Upper lobe of left lung (tissue), 6 donors: ENCODE measurements around the gene APMAP. TPM values are rescaled to one million over a fixed set of nuclear protein-coding genes. Genes with fewer than 3 reads are reported as not detected.
"Not testable (repeated sequence)": the region's sequence is repeated elsewhere in the genome, so short reads cannot be mapped to it uniquely, and the experiment has no call there.

Experiments
- ATAC-seq, 2 donors: fragments of 200-7000 bp; cut with Tn5 transposase; one replicate each; pipeline ENCODE4 v1.9.1; 2022; ENCODE audit warnings: mild to moderate bottlenecking in 2 of 2, moderate library complexity in 2 of 2; ENCODE audit not compliant: low FRiP score in 2 of 2
- DNase-seq, 2 donors: peaks; one replicate each; pipeline ENCODE4 v3.0.0-alpha.2; 2019 to 2020
- H3K27ac ChIP-seq, 4 donors: fragments of 200-600 bp; sonication (generic); one replicate each; pipeline ENCODE4 v1.5.1; 2016 to 2019
- H3K27me3 ChIP-seq, 4 donors: fragments of 200-600 bp; sonication (generic); one replicate each; pipeline ENCODE4 v1.5.1; 2017 to 2019
- H3K36me3 ChIP-seq, 4 donors: fragments of 200-600 bp; sonication (generic); one replicate each; pipeline ENCODE4 v1.5.1; 2016 to 2019
- H3K4me1 ChIP-seq, 4 donors: fragments of 200-600 bp; sonication (generic); one replicate each; pipeline ENCODE4 v1.5.1; 2018 to 2019
- H3K4me3 ChIP-seq, 4 donors: fragments of 200-600 bp; sonication (generic); one replicate each; pipeline ENCODE4 v1.5.1; 2017 to 2019; ENCODE audit warnings: mild to moderate bottlenecking in 2 of 4, moderate library complexity in 1 of 4
- H3K9me3 ChIP-seq, 4 donors: fragments of 200-600 bp; sonication (generic); one replicate each; pipeline ENCODE4 v1.5.1; 2018 to 2019
- EP300 ChIP-seq, 4 donors: sonication (generic); formaldehyde crosslinking; IDR thresholded peaks; one replicate each; pipeline ENCODE4 v1.5.1; 2017; ENCODE audit warnings: antibody characterized with exemption in 4 of 4, control low read depth in 2 of 4
- POLR2A ChIP-seq, 4 donors: fragments of 450-650 bp; IDR thresholded peaks; one replicate each; pipeline ENCODE4 v1.5.1; 2016 to 2017; ENCODE audit warnings: antibody characterized with exemption in 4 of 4, mild to moderate bottlenecking in 2 of 4
- POLR2AphosphoS5 ChIP-seq, 2 donors: sonication (generic); formaldehyde crosslinking; IDR thresholded peaks; one replicate each; pipeline ENCODE4 v1.5.1; 2017; ENCODE audit warnings: antibody characterized with exemption in 2 of 2
- WGBS, 2 donors: methylation state at CpG; one replicate each; pipeline ENCODE4 v1.1.5; 2017 to 2018; 5-methylcytosine and 5-hydroxymethylcytosine counted together
- total RNA-seq, 6 donors: library from RNA; depleted of rRNA in 4 of 6; stranded (reverse); fragments of >200 nt in 4 of 6; gene quantifications; one replicate each; pipeline versions ENCODE4 v1.1.0 to v1.2.1, GENCODE V29; 2016 to 2021
- TF ChIP-seq, protein P1 (sequence below), 6 experiments: fragments of 450-650 bp in 4 of 6; fragments of 200-600 bp in 2 of 6; sonication (generic) in 2 of 6; IDR thresholded peaks; one replicate each; pipeline ENCODE4 v1.5.1; 2016 to 2019; ENCODE audit warnings: antibody characterized with exemption in 6 of 6
- donor health status: DM: no; HTN: no; CAD: no; lungs with moderate emphysema.
- donor health status: DM: no; HTN: yes; CAD: no; lungs with severe emphysema.

APMAP gene
- total RNA-seq, 6 donors from 2014 or later: 31.4 to 80.1 (median 55.5) TPM

DNA sequence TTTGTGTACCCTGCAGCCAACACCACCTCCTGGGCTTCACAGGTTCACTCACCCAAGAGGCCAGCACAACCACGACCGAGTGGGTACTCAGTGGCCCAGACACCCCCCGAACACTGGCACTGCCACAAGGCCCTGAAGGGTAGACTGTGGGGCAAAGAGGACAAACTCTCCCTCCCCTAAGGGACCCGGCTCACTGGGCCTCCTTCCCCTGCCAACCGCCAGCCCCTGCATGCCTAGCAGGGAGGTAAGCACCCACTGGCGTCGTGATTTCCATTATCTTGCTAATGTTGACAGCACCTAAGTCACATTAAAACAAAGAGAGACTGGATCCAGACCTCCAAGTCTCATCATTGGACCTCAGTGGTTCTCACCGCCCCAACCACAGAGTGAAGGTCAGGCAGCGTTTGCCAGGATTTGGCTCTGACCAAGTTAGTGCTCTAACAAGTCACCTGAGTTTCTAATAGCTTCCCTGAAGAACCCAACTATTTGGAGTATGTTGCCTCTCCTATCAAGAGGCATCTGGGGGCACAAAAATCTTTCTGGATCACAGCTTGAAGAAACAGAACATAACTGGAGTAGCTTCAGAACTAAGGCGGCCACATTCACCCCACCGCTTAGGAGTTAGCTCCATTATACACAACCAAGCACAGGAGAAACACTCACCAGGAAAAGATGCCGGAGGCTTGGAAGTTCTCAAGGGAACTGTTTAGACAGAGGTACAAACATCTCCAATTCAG, 14.0 kb upstream of the APMAP start:
- no peak overlapping the region for H3K27ac ChIP-seq
- DNase-seq (peak in 1 of 2 donors; percentile 8), ATAC-seq (peak in 1 of 2 donors; percentile 37)
- 85 to 88% methylated on average over 9 to 12 of the region's 12 CpGs for WGBS, 2 donors
- H3K27me3 ChIP-seq: no peaks in the 10 kb centered on the region
- H3K36me3 ChIP-seq: peaks cover 28 to 75% (median 54%) of the 10 kb centered on the region in 4 donors
- TF ChIP-seq POLR2AphosphoS5 (IDR thresholded peaks at IDR 0.05) (no peak), EP300 (IDR thresholded peaks at IDR 0.05) (no peak), POLR2A (IDR thresholded peaks at IDR 0.05) (no peak)
- H3K9me3 ChIP-seq: no peaks in the 10 kb centered on the region
- no peak overlapping the region for H3K4me3 ChIP-seq
- H3K4me1 ChIP-seq: peaks cover 0 to 4% (median 0%) of the 10 kb centered on the region in 4 donors

DNA sequence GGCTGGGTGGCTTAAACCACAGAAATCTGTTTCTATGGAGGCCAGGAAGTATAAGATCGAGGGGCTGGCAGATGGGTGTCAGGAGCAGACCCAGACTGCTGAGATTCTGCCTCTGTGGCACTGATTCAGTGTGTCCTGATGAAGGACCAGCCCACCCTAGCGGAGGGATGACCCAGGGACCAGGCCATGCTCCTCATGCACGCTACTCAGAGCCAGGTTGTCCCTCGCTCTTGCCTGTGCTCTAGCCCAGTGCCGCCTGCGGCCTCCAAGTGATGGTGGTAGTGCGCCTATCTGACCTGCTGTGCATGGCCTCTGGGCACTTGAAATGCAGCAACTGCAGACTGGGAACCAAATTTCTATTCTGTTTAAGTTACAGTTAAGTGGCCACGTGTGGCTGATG, 13.1 kb upstream of the APMAP start:
- 93% methylated on average over 7 to 8 of the region's 8 CpGs for WGBS, 2 donors
- ATAC-seq (peak; percentile 31 to 68), DNase-seq (peak in 1 of 2 donors; percentile 16)
- no peak overlapping the region for H3K27ac ChIP-seq
- peaks cover 0 to 4% (median 2%) of the 10 kb centered on the region in 4 donors for H3K4me1 ChIP-seq
- H3K4me3 ChIP-seq: no peak overlapping the region
- no peaks in the 10 kb centered on the region for H3K27me3 ChIP-seq
- TF ChIP-seq POLR2A (IDR thresholded peaks at IDR 0.05): no peak
- TF ChIP-seq EP300 (IDR thresholded peaks at IDR 0.05): no peak
- TF ChIP-seq POLR2AphosphoS5 (IDR thresholded peaks at IDR 0.05): no peak
- TF ChIP-seq, protein P1, sequence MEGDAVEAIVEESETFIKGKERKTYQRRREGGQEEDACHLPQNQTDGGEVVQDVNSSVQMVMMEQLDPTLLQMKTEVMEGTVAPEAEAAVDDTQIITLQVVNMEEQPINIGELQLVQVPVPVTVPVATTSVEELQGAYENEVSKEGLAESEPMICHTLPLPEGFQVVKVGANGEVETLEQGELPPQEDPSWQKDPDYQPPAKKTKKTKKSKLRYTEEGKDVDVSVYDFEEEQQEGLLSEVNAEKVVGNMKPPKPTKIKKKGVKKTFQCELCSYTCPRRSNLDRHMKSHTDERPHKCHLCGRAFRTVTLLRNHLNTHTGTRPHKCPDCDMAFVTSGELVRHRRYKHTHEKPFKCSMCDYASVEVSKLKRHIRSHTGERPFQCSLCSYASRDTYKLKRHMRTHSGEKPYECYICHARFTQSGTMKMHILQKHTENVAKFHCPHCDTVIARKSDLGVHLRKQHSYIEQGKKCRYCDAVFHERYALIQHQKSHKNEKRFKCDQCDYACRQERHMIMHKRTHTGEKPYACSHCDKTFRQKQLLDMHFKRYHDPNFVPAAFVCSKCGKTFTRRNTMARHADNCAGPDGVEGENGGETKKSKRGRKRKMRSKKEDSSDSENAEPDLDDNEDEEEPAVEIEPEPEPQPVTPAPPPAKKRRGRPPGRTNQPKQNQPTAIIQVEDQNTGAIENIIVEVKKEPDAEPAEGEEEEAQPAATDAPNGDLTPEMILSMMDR (IDR thresholded peaks at IDR 0.05): no peak
- no peaks in the 10 kb centered on the region for H3K9me3 ChIP-seq
- H3K36me3 ChIP-seq: peaks cover 26 to 66% (median 46%) of the 10 kb centered on the region in 4 donors

DNA sequence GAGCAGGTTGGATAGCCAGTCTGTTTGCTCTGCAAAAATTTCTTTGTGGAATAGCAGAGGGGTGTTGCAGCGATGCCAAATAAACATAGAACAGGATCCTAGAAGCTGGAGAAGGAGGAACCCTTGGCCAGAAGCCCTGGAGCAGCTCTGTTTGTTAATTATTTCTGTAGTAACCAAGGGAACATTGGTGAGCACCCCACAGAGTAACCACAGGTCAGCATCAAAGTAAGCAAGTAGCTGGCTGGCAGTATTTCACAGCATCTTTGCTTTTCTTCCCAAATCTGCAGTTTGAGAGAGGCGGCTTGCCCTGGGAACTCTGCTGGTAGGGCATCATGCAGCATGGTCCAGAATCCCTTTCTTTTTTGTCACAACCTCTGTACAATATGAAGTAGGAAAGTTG, 12.7 kb upstream of the APMAP start:
- H3K9me3 ChIP-seq: no peaks in the 10 kb centered on the region
- H3K27me3 ChIP-seq: no peaks in the 10 kb centered on the region
- DNase-seq (peak in 1 of 2 donors; percentile 6), ATAC-seq (peak in 1 of 2 donors; percentile 17)
- no peak overlapping the region for H3K27ac ChIP-seq
- peaks cover 0 to 9% (median 6%) of the 10 kb centered on the region in 4 donors for H3K4me1 ChIP-seq
- TF ChIP-seq POLR2A (IDR thresholded peaks at IDR 0.05) (no peak), EP300 (IDR thresholded peaks at IDR 0.05) (no peak), POLR2AphosphoS5 (IDR thresholded peaks at IDR 0.05) (no peak)
- TF ChIP-seq, protein P1 (IDR thresholded peaks at IDR 0.05): no peak
- no peak overlapping the region for H3K4me3 ChIP-seq
- WGBS, 2 donors: 64 to 78% methylated on average over 2 of the region's 2 CpGs
- peaks cover 26 to 62% (median 41%) of the 10 kb centered on the region in 4 donors for H3K36me3 ChIP-seq

DNA sequence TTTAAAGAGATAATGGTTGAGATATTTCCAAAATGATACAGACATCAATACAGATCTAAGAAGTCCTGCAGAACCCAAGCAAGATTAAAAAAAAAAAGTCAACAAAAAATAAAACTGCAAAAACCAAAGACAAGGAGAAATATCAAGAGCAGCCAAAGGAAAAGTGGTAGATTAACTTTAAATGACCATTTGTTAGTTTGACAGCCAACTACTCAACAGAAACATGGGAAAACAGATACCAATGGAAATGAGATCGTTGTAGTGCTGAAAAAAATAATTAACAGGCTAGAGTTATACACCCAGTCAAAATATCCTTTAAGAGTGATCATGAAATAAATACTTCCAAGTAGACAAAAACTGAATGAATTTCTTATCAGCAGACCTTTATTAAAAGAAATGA, 10.5 kb upstream of the APMAP start:
- peaks cover 4 to 12% (median 9%) of the 10 kb centered on the region in 4 donors for H3K4me1 ChIP-seq
- TF ChIP-seq POLR2A (IDR thresholded peaks at IDR 0.05) (no peak), EP300 (IDR thresholded peaks at IDR 0.05) (no peak), POLR2AphosphoS5 (IDR thresholded peaks at IDR 0.05) (no peak)
- TF ChIP-seq, protein P1 (IDR thresholded peaks at IDR 0.05): no peak
- H3K9me3 ChIP-seq: no peaks in the 10 kb centered on the region
- no peak for ATAC-seq
- no peaks in the 10 kb centered on the region for H3K27me3 ChIP-seq
- no peak overlapping the region for H3K4me3 ChIP-seq
- DNase-seq: no peak
- 90 to 93% methylated on average over 1 of the region's 1 CpG for WGBS, 2 donors
- peaks cover 13 to 40% (median 26%) of the 10 kb centered on the region in 4 donors for H3K36me3 ChIP-seq
- no peak overlapping the region for H3K27ac ChIP-seq

DNA sequence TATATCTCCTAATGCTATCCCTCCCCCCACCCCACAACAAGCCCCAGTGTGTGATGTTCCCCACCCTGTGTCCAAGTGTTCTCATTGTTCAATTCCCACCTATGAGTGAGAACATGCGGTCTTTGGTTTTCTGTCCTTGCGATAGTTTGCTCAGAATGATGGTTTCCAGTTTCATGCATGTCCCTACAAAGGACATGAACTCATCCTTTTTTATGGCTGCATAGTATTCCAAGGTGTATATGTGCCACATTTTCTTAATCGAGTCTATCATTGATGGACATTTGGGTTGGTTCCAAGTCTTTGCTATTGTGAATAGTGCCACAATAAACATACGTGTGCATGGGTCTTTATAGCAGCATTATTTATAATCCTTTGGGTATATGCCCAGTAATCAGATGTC, 8.8 kb upstream of the APMAP start:
- H3K4me3 ChIP-seq, H3K27ac ChIP-seq, H3K9me3 ChIP-seq, DNase-seq, ATAC-seq, H3K27me3 ChIP-seq: not testable (repeated sequence)
- WGBS, 2 donors: 93 to 94% methylated on average over 4 of the region's 4 CpGs
- peaks cover 0 to 23% (median 9%) of the 10 kb centered on the region in 4 donors for H3K36me3 ChIP-seq
- H3K4me1 ChIP-seq: peaks cover 4 to 12% (median 9%) of the 10 kb centered on the region in 4 donors
